HG03095 (cell line): Measurements from ENCODE around the gene SDK1.

Source experiments
- ATAC-seq: cut with Tn5 transposase; IDR thresholded peaks from one replicate; pipeline ENCODE4 v1.9.1; 2021; ENCODE audit warnings: moderate library complexity; ENCODE audit not compliant: unreplicated experiment

The SDK1 gene

GRCh38 chr7:3767917-3768777 lies 467.1 kb downstream of the SDK1 start:
- ATAC-seq = no peak

DNA sequence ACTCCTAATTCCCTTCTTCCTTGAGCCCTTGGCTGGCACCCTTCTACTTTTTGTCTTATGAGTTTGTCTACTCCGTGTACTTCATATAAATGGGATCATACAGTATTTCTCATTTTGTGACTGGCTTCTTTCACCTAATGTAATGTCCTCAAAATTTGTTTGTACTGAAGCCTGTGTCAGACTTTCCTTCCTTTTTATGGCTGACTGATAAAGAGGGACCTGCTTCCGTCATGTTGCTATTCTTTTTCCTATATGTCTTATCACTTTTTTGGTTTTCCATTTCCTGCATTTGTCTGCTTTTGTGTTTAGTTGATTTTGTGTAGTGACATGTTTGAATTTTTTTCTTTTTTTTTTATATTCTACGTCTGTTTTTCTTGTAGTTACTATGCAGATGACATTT lies 470.9 kb downstream of the SDK1 start:
- no peak for ATAC-seq

- ATAC-seq = no peak
Measured at GRCh38 chr7:3778345-3778744, 477.3 kb downstream of the SDK1 start.

DNA sequence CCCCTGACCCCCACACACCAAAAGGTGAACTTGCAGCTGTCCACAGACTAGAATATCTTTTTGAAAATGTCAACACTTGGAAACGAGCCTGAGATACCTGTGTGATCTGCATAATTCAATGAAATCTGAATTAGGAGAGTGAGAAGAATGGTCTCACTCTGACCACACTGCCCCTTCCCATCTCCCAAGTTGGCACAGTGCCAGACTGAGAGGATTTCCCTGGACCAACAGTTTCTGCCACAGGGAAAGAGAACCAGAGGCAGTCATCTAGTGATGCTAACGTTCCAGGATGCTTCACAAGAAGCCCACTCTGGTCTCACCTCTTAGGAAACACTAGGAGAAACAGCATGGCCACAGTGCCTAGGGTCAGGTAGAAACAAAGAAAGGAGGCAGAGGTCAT lies 479.0 kb downstream of the SDK1 start:
- no peak for ATAC-seq

DNA sequence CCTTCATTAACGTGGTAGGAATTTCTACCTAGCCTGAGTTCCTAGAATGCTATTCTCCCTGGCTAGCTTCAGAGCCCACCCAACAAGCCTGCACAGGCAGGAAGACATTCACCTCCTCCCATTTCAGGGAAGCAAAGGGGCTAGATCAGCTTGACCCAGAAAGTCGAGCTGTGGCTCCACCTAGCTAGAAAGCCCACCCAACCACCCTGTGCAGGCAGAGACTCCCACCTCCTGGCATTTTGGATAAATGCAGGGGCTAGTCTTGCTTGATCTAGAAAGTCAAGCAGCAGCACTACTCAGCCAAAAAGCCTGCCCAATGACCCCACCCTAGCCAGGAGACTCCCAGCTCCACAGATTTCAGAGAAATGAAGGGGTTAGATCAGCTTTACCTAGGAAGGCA lies 479.5 kb downstream of the SDK1 start:
- no peak for ATAC-seq

GRCh38 chr7:3781607-3782006 lies 480.6 kb downstream of the SDK1 start:
- ATAC-seq = no peak

DNA sequence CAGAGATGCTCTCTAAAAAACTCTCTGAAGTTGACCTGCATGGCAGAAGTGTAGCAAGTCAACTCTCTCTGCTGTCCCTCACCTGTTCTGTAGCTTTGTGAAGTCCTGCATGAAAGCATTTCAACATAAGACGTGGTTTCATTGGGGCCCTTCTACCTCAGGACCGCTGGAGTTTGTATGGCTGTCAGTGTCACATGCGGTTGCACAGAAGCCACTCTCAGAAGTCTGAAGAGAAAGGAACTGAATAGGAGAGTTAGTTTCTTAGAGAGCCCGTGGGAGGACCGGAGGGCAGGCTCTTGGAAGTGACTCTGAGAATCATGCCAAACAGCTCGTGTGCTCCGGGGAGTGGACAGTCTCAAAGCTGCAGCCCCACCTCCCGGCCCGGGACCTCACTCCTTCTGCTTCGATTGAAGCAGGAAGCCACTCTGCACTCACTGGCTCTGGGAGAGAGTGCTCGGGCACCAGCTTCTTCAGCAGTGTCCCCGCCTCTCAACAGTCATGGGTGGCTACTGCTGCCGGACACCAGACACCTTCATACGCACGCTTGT lies 486.7 kb downstream of the SDK1 start:
- no peak for ATAC-seq

GRCh38 chr7:3790803-3791202 lies 489.8 kb downstream of the SDK1 start:
- no peak for ATAC-seq

DNA sequence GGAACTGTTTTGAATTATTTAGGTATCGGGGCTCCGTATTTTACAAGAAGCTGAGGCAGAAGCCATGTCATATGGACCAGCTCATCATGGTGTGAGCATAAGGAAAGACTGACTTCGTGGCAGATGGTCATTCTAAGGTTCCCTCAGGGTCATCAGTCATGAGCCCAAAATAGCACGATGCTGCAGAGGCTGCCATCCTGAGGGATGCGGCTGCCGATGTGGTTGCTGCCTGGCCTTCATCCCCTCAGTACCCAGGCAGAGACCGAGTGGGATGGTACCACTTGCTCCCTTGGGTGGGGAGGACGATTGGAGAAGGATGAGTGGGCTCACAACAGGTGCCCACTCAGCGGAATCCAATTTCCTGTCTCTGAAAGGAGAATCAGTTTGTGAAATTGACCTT lies 490.3 kb downstream of the SDK1 start:
- ATAC-seq = no peak

DNA sequence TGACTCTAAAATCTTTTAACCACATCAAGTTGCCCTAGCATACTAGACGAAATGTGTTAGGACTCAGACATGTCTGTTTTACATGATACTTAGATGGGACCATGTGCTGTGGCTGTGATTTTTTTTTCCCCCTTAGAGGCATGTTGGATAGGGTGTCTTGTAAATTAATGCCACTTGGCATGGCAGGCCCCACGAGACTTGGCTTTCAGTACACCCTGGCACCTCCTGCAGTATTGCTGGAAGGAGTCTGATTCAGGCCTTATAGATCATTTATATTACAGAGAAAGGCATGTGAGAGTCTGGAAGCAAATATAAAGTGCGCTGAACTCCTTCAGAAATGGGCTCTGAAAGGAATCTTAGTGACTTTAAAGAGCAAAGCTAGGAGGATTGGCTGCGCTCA lies 494.1 kb downstream of the SDK1 start:
- no peak for ATAC-seq

DNA sequence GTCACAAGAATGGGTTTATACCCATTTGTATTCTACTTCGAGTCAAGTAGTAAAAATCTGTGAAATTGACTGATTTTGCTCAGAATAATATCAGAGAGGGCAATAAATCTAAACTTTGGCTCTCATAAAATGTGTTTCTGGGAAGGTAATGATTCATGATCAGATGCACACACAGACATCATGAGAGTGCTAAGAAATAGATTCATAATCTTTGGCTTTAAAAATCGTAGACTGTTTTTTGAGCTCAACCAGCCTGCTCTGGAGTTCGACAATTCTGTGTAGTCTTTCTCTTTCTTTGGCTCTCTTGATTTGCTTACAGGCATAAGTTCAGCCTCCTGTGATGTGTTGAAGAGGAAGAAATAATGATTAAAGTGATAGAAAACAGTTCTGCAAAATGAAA lies 494.7 kb downstream of the SDK1 start:
- ATAC-seq = no peak

DNA sequence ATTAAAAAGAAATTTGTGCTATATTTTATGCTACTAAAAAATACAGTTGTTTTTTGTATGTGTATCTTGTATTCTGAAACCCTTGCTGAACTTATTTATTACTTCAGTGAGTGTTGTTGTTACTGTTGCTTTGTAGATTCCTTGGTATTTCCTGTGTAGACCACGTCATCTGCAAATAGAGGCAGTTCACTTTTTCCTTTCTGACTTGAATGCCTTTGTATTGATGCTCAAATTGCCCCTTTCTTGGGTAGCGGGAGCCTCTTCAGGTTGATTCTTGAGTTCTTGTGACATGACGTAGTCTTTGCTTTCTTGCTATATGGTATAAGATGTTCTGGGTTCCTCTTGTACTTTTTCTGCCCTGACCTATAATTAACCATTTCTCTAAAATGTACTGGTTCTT lies 504.1 kb downstream of the SDK1 start:
- ATAC-seq = no peak

GRCh38 chr7:3806516-3806915 lies 505.5 kb downstream of the SDK1 start:
- ATAC-seq = no peak

- ATAC-seq = no peak
Measured at GRCh38 chr7:3807824-3808223, 506.8 kb downstream of the SDK1 start.

- ATAC-seq = no peak
Measured at GRCh38 chr7:3821488-3821887, 520.4 kb downstream of the SDK1 start.

DNA sequence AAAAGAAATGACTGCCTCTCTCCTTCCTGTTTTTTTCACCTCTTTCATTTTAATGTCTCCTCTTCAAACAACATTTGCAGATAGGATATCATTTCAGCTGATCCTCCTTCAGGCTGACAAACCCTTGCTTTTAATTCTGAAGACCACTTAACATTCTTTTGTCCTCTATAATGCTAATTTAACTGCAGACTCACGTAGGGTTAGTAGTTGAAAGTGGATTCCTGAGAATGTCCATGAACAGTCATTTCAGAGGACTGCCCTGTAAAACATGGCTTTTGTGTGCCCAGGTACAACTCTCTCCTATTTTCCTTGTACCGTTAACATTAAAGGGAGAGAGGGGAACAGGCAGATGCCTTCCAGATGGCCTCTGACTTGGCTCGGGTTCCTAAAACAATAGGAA lies 524.4 kb downstream of the SDK1 start:
- ATAC-seq = no peak

- ATAC-seq = no peak
Measured at GRCh38 chr7:3832199-3832598, 531.1 kb downstream of the SDK1 start.

DNA sequence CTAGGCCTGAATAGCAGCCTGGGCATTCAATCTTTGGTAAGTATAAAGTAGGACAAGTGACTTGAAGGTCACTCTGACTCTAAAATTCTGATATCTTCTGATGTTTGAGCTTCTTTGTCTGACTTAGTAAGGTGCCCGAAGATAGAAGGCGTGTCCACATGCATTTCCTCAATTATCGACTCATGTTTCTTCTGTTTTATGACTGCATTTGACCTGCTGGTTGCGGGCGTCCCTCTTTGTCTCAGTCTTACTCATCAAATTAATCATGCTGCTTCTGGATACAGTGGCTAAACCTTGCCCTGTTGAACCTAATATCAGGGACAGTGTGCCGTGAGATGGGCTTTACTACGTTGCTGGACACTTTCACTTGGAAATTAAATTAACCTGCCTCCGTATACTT lies 534.1 kb downstream of the SDK1 start:
- no peak for ATAC-seq

DNA sequence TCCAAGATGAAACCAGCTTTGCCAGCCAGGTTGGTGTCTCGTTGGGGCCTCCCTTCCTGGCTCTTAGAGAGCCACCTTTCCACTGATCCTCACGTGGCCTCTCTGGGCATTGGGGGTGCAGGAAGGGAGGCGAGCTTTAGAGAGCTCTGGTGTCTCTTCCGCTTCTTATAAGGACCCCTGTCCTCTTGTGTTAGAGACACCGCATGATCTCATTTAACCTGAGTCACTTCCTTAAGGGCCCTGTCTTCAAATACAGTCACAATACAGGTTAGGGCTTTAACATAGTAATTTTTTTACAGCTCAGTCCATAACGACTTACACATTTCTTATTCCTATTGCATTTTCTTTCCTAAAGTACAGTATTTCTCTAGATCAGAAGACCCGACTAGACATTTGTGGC lies 535.8 kb downstream of the SDK1 start:
- ATAC-seq = no peak

- ATAC-seq = no peak
Measured at GRCh38 chr7:3844540-3845151, 543.6 kb downstream of the SDK1 start.

DNA sequence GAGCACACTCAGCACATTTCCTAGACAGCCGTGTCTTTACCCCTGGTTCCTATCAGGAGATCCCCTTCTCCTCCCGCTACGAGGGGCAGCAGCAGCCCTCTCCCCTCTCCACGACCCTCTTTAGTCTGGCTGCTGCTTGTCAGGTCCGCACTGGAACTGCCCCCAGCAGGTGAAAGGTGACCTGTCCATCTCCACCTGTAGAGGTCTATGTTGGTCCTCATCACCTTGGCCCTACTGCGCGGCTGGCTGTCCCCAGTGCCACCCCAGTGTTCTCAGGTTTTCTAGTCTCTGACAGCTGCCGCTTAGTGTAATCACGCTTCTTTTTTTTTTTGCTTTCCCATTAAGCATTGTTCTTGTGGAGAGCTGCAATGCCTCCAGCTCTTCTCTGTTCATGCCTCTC lies 545.7 kb downstream of the SDK1 start:
- no peak for ATAC-seq

GRCh38 chr7:3847336-3847735 lies 546.3 kb downstream of the SDK1 start:
- no peak for ATAC-seq
